NT2/D1 (cell line): ENCODE results near the gene FN1.

Source experiments
- SUZ12 ChIP-seq: IDR thresholded peaks from 2 replicates; pipeline ENCODE4 v1.6.1; 2011; ENCODE audit not compliant: insufficient read length, insufficient read depth; ENCODE audit errors: extremely low read depth
- YY1 ChIP-seq: IDR thresholded peaks from 2 replicates; pipeline ENCODE4 v1.6.1; 2011; ENCODE audit not compliant: insufficient read length, insufficient read depth
- ZNF274 ChIP-seq: IDR thresholded peaks from 2 replicates; pipeline ENCODE4 v1.6.1; 2011; ENCODE audit warnings: mild to moderate bottlenecking, low read depth, low read length

- TF ChIP-seq YY1 (no peak), SUZ12 (no peak), ZNF274 (no peak)
These were observed 47.7 kb downstream of the FN1 start for GRCh38 chr2:215388002-215388728.
